HUES48 (cell line): ENCODE measurements around the gene DVL1.

Experiments
- H3K27ac ChIP-seq: one replicate; pipeline ENCODE4 v1.7.0; 2013; ENCODE audit warnings: low read depth, low read length, inconsistent platforms
- H3K27me3 ChIP-seq: 2 replicates; pipeline ENCODE4 v1.6.1; 2013; ENCODE audit warnings: mild to moderate bottlenecking, low read length; ENCODE audit not compliant: control insufficient read depth, insufficient read depth
- H3K36me3 ChIP-seq: 2 replicates; pipeline ENCODE4 v1.6.1; 2013; ENCODE audit warnings: low read length; ENCODE audit not compliant: control insufficient read depth, insufficient read depth
- H3K4me1 ChIP-seq: 2 replicates; pipeline ENCODE4 v1.6.1; 2013; ENCODE audit warnings: mild to moderate bottlenecking, low read length; ENCODE audit not compliant: control insufficient read depth, insufficient read depth
- H3K4me3 ChIP-seq: 2 replicates; pipeline ENCODE4 v1.5.1; 2013; ENCODE audit warnings: mild to moderate bottlenecking, low read depth, low read length
- H3K9ac ChIP-seq: 2 replicates; pipeline ENCODE4 v1.6.1; 2013; ENCODE audit warnings: mild to moderate bottlenecking, low read depth, low read length, moderate library complexity
- H3K9me3 ChIP-seq: 2 replicates; pipeline ENCODE4 v1.6.1; 2013; ENCODE audit warnings: low read length; ENCODE audit not compliant: control insufficient read depth, insufficient read depth

Gene DVL1

GRCh38 chr1:1345860-1346500 lies 3.2 kb downstream of the DVL1 start:
- H3K27ac ChIP-seq = no peak overlapping the region
- no peaks in the 10 kb centered on the region for H3K27me3 ChIP-seq
- H3K36me3 ChIP-seq = peaks cover 7% of the 10 kb centered on the region
- no peaks in the 10 kb centered on the region for H3K9me3 ChIP-seq
- peaks cover 9% of the 10 kb centered on the region for H3K4me1 ChIP-seq
- H3K4me3 ChIP-seq = no peak overlapping the region
- H3K9ac ChIP-seq = no peak overlapping the region

GRCh38 chr1:1345384-1345783 lies 3.8 kb downstream of the DVL1 start:
- H3K4me3 ChIP-seq = no peak overlapping the region
- no peaks in the 10 kb centered on the region for H3K27me3 ChIP-seq
- H3K36me3 ChIP-seq = peaks cover 13% of the 10 kb centered on the region
- no peak overlapping the region for H3K27ac ChIP-seq
- no peaks in the 10 kb centered on the region for H3K9me3 ChIP-seq
- no peak overlapping the region for H3K9ac ChIP-seq
- peaks cover 9% of the 10 kb centered on the region for H3K4me1 ChIP-seq

GRCh38 chr1:1344655-1345361 lies 4.4 kb downstream of the DVL1 start:
- no peak overlapping the region for H3K27ac ChIP-seq
- H3K4me1 ChIP-seq = peaks cover 9% of the 10 kb centered on the region
- H3K27me3 ChIP-seq = no peaks in the 10 kb centered on the region
- peaks cover 19% of the 10 kb centered on the region for H3K36me3 ChIP-seq
- H3K9ac ChIP-seq = no peak overlapping the region
- no peaks in the 10 kb centered on the region for H3K9me3 ChIP-seq
- H3K4me3 ChIP-seq = no peak overlapping the region

DNA sequence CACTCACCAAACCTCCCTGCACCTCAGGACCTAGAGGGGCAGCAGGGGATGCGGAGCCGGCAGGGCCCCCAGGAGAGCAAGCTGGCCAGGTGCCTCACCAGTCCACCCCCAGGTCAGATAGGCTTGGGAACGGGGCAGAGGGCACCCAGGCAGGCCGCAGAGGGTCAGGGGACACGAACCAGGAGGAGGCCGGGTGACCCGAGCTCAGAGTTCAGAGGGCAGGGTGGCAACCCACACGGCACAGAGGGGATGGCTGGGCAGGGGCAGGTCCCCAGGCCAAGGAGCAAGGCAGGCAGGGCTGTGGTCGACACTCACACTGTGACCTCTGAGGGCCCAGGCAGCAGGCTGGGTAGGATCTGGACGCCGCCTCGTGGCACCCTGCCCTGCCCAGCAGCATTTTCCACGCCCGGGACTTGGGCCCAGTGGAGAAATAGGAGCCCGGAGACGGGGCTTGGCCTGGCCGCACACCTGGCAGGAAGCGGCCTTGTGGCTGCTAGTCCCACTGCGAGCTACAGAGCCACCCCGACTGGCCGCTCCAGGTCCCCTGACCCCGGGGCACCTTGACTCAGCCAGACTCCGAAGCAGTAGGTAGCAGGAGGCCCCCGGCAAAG lies 5.3 kb downstream of the DVL1 start:
- no peak overlapping the region for H3K9ac ChIP-seq
- no peak overlapping the region for H3K4me3 ChIP-seq
- peaks cover 23% of the 10 kb centered on the region for H3K36me3 ChIP-seq
- peaks cover 9% of the 10 kb centered on the region for H3K4me1 ChIP-seq
- no peak overlapping the region for H3K27ac ChIP-seq
- H3K9me3 ChIP-seq = no peaks in the 10 kb centered on the region
- H3K27me3 ChIP-seq = no peaks in the 10 kb centered on the region

DNA sequence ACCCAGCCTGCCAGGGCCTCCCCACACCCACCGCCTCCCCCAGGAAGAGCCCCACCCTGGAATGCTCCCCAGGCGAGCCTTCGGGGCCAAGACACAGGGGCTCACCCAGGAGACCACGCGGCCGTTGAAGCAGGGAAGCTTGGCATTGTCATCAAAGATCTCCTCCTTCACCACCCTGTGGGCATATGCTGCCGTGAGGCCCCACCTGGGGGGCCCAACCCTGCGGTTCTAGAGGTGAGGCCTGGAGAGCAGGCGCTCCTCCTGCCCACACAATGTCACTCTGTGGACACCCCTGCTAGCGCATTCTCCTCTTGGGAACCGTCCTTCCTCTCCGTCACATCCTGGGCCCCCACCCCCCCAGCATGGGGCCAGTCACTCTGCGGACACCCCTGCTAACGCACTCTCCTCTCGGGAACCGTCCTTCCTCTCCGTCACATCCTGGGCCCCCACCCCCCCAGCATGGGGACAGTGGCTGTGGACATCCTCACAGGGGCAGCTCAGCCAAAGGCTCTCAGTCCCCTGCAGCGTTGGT lies 6.6 kb downstream of the DVL1 start:
- Histone ChIP-seq H3K27ac (no peak overlapping the region), H3K4me3 (no peak overlapping the region), H3K4me1 (peaks cover 2% of the 10 kb centered on the region; the same call in 1 of the 2 replicates)

GRCh38 chr1:1342061-1342562 lies 7.1 kb downstream of the DVL1 start:
- no peaks in the 10 kb centered on the region for H3K27me3 ChIP-seq
- no peaks in the 10 kb centered on the region for H3K4me1 ChIP-seq
- no peak overlapping the region for H3K27ac ChIP-seq
- H3K4me3 ChIP-seq = no peak overlapping the region
- no peak overlapping the region for H3K9ac ChIP-seq
- H3K9me3 ChIP-seq = no peaks in the 10 kb centered on the region
- H3K36me3 ChIP-seq = peaks cover 33% of the 10 kb centered on the region

More for the DNA sequence above, 6.6 kb downstream of the DVL1 start:
- Histone ChIP-seq H3K9me3 (no peaks in the 10 kb centered on the region), H3K27me3 (no peaks in the 10 kb centered on the region), H3K36me3 (peaks cover 30% of the 10 kb centered on the region), H3K9ac (no peak overlapping the region)

DNA sequence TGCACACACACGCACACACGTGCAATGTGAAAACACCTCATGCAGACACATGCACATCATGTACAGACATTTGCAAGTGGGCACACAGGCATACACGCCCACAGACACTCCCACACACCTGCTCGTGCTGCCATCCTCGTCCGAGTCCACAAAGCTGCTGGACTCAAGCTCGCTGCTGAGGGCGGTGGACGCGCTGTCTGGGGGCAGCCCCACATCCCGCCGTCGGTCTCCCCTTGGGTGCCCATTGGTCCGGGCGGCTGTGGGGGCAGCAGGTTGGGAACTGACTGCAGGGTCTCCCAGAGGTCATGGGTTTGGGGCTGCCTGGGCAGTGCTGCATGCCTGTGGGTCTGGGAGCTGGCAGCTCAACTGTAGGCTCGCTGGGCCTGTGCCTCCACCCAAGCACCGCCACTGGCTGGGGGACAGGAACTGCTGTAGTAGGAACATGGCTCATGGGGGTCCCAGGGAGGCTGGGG lies 7.6 kb downstream of the DVL1 start:
- H3K36me3 ChIP-seq = peaks cover 33% of the 10 kb centered on the region
- no peak overlapping the region for H3K4me3 ChIP-seq
- no peaks in the 10 kb centered on the region for H3K9me3 ChIP-seq
- H3K27ac ChIP-seq = no peak overlapping the region
- no peaks in the 10 kb centered on the region for H3K27me3 ChIP-seq
- no peak overlapping the region for H3K9ac ChIP-seq
- H3K4me1 ChIP-seq = no peaks in the 10 kb centered on the region

- H3K27me3 ChIP-seq = no peaks in the 10 kb centered on the region
- no peak overlapping the region for H3K9ac ChIP-seq
- no peak overlapping the region for H3K4me3 ChIP-seq
- no peak overlapping the region for H3K27ac ChIP-seq
- peaks cover 33% of the 10 kb centered on the region for H3K36me3 ChIP-seq
- no peaks in the 10 kb centered on the region for H3K9me3 ChIP-seq
- no peaks in the 10 kb centered on the region for H3K4me1 ChIP-seq
These were observed 8.2 kb downstream of the DVL1 start for GRCh38 chr1:1340791-1341548.

- H3K36me3 ChIP-seq = peaks cover 33% of the 10 kb centered on the region
- H3K27me3 ChIP-seq = no peaks in the 10 kb centered on the region
These were observed 9.0 kb downstream of the DVL1 start for GRCh38 chr1:1340185-1340584.

GRCh38 chr1:1338278-1338677 lies 10.9 kb downstream of the DVL1 start:
- Histone ChIP-seq H3K4me3 (no peak overlapping the region), H3K9ac (no peak overlapping the region), H3K9me3 (no peaks in the 10 kb centered on the region), H3K36me3 (peaks cover 33% of the 10 kb centered on the region), H3K27ac (no peak overlapping the region), H3K27me3 (no peaks in the 10 kb centered on the region), H3K4me1 (no peaks in the 10 kb centered on the region)

More at GRCh38 chr1:1340185-1340584, 9.0 kb downstream of the DVL1 start:
- H3K27ac ChIP-seq = no peak overlapping the region
- no peaks in the 10 kb centered on the region for H3K4me1 ChIP-seq
- no peak overlapping the region for H3K4me3 ChIP-seq
- H3K9ac ChIP-seq = no peak overlapping the region
- no peaks in the 10 kb centered on the region for H3K9me3 ChIP-seq
